Glomerular visceral epithelial cell (primary cell): ENCODE results near the gene ADGRD1.
"Not testable (repeated sequence)": the region's sequence is repeated elsewhere in the genome, so short reads cannot be mapped to it uniquely, and the experiment has no call there.

ENCODE experiments used
- DNase-seq: peaks from one replicate; pipeline ENCODE4 v3.0.0-alpha.2; 2016; ENCODE audit errors: extremely low spot score

ADGRD1 gene

GRCh38 chr12:130987151-130987931 is 33.6 kb downstream of the ADGRD1 start:
- no peak for DNase-seq

DNA sequence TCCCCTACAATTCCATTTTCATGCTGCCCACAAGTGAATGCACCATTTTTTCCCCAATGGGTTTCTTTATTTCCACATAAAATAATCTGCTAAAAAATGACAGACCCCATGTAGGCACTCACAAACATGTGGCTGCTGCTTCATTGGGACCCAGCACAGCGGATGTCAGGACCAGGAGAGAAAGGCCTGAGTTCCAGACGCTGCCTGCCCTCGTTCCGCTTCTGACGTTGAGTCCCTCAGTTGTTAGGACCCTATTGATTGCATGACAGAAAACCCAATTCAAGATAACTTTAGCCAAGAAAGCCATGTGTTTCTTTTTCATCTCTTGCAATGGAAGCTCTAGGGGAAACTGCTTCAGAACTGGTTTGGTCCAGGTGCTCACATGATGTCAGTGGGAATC is 34.6 kb downstream of the ADGRD1 start:
- no peak for DNase-seq

GRCh38 chr12:130988751-130989150 is 35.0 kb downstream of the ADGRD1 start:
- no peak for DNase-seq

- DNase-seq: no peak
Measured at GRCh38 chr12:130989391-130989790, 35.7 kb downstream of the ADGRD1 start.

- DNase-seq: no peak
Measured at GRCh38 chr12:130990034-130990433, 36.3 kb downstream of the ADGRD1 start.

GRCh38 chr12:130992448-130992847 is 38.7 kb downstream of the ADGRD1 start:
- DNase-seq: no peak

GRCh38 chr12:130992979-130993538 is 39.4 kb downstream of the ADGRD1 start:
- no peak for DNase-seq

- no peak for DNase-seq
Measured at GRCh38 chr12:130993759-130994670, 40.3 kb downstream of the ADGRD1 start.

- DNase-seq: no peak
Measured at GRCh38 chr12:130994821-130995375, 41.2 kb downstream of the ADGRD1 start.

DNA sequence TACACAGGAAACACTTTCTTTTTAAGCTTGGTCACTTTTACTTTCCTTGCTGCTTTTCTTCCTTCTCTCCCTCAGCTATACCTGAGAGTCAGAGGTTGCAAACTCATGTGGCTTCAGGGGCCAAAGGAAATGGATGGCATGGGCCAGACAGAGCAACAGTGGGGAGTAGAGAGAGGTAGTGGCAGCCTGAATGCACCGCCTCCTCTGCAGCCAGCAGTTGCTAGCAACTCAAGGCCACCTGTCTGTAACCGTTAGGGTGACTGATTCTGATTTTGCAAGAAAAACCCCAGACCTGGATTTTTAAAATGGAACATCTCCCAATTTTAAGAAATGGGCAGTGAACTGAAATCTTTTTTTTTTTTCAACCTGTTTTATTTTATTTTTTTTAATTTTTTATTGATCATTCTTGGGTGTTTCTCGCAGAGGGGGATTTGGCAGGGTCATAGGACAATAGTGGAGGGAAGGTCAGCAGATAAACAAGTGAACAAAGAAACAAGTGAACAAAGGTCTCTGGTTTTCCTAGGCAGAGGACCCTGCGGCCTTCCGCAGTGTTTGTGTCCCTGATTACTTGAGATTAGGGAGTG is 41.8 kb downstream of the ADGRD1 start:
- not testable (repeated sequence) for DNase-seq

GRCh38 chr12:130998136-130998535 is 44.4 kb downstream of the ADGRD1 start:
- no peak for DNase-seq

DNA sequence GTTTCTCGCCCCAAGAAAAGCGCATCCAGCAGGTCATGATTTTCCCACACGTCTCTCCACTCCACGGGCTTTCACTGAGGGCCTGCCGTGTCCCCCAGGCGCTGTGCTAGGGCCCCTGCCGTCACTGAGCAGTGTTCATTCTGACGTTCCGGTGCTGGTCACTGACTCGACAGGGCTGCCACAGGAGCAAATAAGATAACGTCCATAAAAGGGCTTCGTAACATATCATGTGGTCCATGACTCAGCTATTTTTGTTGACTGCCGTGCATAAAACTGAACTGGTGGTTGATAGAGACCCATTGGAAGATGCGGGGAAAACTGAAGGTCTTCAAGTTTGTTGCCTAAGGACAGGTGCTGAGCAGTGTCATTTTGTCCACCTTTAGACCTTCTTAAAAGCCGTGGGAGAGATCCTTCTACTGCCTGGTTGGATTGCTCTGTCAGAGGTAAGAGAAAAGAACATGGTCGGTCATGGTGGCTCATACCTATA is 46.3 kb downstream of the ADGRD1 start:
- DNase-seq: no peak

GRCh38 chr12:131001493-131001892 is 47.8 kb downstream of the ADGRD1 start:
- DNase-seq: no peak

GRCh38 chr12:131002216-131002631 is 48.5 kb downstream of the ADGRD1 start:
- no peak for DNase-seq

- DNase-seq: no peak
Measured at GRCh38 chr12:131003036-131003715, 49.5 kb downstream of the ADGRD1 start.

DNA sequence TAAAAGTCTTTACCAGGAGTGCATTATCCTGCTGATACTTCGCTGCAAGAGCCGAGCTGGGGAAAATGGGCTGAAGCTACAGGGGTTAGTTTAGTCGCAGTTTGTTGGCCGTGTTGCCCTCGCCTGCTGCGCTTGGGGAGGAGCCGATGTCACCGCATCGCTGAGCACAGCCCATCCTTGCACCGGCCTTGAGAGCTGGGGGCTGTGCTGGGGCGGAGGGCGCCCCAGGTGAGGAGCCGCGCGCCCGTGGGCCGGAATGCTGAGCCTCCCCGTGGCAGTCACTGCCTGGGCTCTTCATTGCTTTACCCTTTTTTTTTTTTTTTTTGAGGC is 50.0 kb downstream of the ADGRD1 start:
- DNase-seq: no peak

- DNase-seq: no peak
Measured at GRCh38 chr12:131004166-131004565, 50.5 kb downstream of the ADGRD1 start.

DNA sequence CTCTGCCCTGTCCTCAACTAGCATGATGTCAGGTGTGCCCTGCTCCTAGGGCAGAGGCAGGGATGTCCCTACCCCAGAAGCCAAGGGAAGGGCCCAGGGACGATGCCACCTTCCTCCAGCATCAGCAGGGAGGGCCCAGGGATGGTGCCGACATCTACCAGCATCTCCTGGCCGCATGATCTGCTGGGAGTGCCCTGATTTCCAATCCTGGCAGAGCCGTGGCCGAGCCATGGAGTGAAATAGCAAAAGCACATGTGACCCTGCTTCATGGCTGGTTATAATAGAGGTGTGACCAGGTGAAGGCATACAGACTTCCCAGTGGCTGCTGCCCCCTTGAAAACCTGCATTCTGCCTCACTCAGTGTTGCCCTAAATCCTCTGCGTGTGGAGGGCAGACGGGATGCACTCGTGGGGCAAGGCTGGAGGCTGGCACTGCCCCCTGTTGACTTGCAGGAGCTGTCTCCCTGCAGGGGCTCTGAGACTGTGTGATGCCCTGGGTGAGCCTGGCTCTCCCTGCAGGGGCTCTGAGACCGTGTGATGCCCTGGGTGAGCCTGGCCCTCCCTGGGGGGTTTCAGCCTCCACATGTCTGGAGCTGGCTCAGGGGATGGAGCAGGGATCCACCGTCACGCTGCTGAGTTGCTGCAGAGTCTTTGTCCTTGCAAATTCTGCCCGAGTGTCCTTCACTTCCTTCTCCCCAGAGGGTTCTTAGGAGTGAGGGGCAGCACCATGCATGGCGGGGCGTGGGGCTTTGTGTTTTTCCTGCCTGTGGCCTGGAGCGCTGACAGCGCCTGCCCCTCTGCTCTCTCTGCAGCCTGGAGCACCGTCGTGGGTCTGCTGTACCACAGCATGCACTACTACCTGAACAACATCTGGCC is 51.7 kb downstream of the ADGRD1 start:
- no peak for DNase-seq

- DNase-seq: no peak
Measured at GRCh38 chr12:131006036-131006735, 52.5 kb downstream of the ADGRD1 start.
